DOHH2 (cell line): Measurements from ENCODE around the gene DHRS3.

Source experiments
- H3F3A ChIP-seq: fragments of 200-600 bp; sonication (generic), shearing (Covaris generic); 2 replicates; pipeline ENCODE4 v1.6.0; 2016; ENCODE audit warnings: antibody characterized with exemption, mild to moderate bottlenecking; ENCODE audit not compliant: control insufficient read depth, insufficient read depth
- H3K27ac ChIP-seq: fragments of 200-600 bp; sonication (generic); 2 replicates; pipeline ENCODE4 v1.5.1; 2014; ENCODE audit warnings: low read depth, mild to moderate bottlenecking, low read length, moderate library complexity
- H3K27me3 ChIP-seq: fragments of 200-600 bp; sonication (generic); 2 replicates; pipeline ENCODE4 v1.6.1; 2014; ENCODE audit warnings: mild to moderate bottlenecking, low read length, mixed read lengths; ENCODE audit not compliant: control insufficient read depth
- H3K36me3 ChIP-seq: fragments of 200-600 bp; sonication (generic); 2 replicates; pipeline ENCODE4 v1.6.1; 2014; ENCODE audit warnings: mild to moderate bottlenecking, low read length, moderate library complexity, mixed read lengths; ENCODE audit not compliant: control insufficient read depth
- H3K4me1 ChIP-seq: fragments of 200-600 bp; sonication (generic); 2 replicates; pipeline ENCODE4 v1.6.1; 2014; ENCODE audit warnings: mild to moderate bottlenecking, low read length, mixed read lengths; ENCODE audit not compliant: control insufficient read depth
- H3K4me2 ChIP-seq: fragments of 200-600 bp; sonication (generic); 2 replicates; pipeline ENCODE4 v1.6.0; 2014; ENCODE audit warnings: mild to moderate bottlenecking, low read length, moderate library complexity
- H3K4me3 ChIP-seq: fragments of 200-600 bp; sonication (generic); 2 replicates; pipeline ENCODE4 v1.5.1; 2014; ENCODE audit warnings: mild to moderate bottlenecking, low read length, mixed read lengths
- H3K79me2 ChIP-seq: fragments of 200-600 bp; sonication (generic); 2 replicates; pipeline ENCODE4 v1.6.1; 2014; ENCODE audit warnings: mild to moderate bottlenecking, low read length, mixed read lengths; ENCODE audit not compliant: control insufficient read depth
- H3K9me2 ChIP-seq: fragments of 200-600 bp; sonication (generic); replicated peaks from 2 replicates; pipeline ENCODE4 v1.6.1; 2014; ENCODE audit warnings: mild to moderate bottlenecking, low read length, mixed read lengths; ENCODE audit not compliant: control insufficient read depth
- H3K9me3 ChIP-seq: fragments of 200-600 bp; sonication (generic); 2 replicates; pipeline ENCODE4 v1.6.1; 2014; ENCODE audit warnings: antibody characterized with exemption, low read length, mixed read lengths; ENCODE audit not compliant: control insufficient read depth, insufficient read depth
- H4K20me1 ChIP-seq: fragments of 200-600 bp; sonication (generic); 2 replicates; pipeline ENCODE4 v1.6.0; 2014; ENCODE audit warnings: low read depth, mild to moderate bottlenecking, antibody characterized with exemption, low read length, moderate library complexity; ENCODE audit not compliant: control insufficient read depth, insufficient read depth
- EZH2phosphoT487 ChIP-seq: fragments of 200-600 bp; sonication (generic); IDR thresholded peaks from 2 replicates; pipeline ENCODE4 v1.6.1; 2017; ENCODE audit warnings: borderline replicate concordance, mild to moderate bottlenecking, antibody characterized with exemption, low read length, moderate library complexity, mixed read lengths
- TF ChIP-seq, protein P1 (sequence below): fragments of 200-600 bp; sonication (generic); IDR thresholded peaks from one replicate; pipeline ENCODE4 v1.5.1; 2014; ENCODE audit warnings: antibody characterized with exemption, mild to moderate bottlenecking, low read depth, low read length; ENCODE audit not compliant: poor library complexity, severe bottlenecking

DHRS3 gene

DNA sequence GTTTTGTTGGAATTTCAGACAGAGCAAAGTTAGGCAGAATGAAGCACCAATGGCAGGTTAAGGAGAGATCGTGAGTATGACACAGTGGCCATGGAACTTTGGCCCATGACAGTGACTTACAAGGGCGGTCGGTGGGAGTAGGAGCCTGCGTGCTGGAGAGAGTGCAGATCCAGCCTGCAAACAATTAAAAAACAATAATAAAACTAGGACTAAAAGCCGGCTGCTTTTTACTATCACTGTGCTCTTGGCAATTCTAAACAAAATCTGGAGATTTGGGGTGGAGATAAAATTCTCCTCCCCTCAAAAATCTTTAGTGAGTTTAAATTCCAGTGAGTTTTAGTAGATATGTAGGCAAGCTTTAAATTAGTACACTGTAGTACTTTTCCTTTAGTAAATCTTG lies 96.9 kb downstream of the DHRS3 start:
- H3K9me2 ChIP-seq = no peaks in the 10 kb centered on the region
- H4K20me1 ChIP-seq = no peaks in the 10 kb centered on the region; the same call in 1 of the 2 replicates
- no peak overlapping the region for H3K27ac ChIP-seq
- no peak overlapping the region for H3K4me2 ChIP-seq
- H3F3A ChIP-seq = no peaks in the 10 kb centered on the region
- H3K9me3 ChIP-seq = no peaks in the 10 kb centered on the region
- TF ChIP-seq EZH2phosphoT487 = no peak
- TF ChIP-seq, protein P1, sequence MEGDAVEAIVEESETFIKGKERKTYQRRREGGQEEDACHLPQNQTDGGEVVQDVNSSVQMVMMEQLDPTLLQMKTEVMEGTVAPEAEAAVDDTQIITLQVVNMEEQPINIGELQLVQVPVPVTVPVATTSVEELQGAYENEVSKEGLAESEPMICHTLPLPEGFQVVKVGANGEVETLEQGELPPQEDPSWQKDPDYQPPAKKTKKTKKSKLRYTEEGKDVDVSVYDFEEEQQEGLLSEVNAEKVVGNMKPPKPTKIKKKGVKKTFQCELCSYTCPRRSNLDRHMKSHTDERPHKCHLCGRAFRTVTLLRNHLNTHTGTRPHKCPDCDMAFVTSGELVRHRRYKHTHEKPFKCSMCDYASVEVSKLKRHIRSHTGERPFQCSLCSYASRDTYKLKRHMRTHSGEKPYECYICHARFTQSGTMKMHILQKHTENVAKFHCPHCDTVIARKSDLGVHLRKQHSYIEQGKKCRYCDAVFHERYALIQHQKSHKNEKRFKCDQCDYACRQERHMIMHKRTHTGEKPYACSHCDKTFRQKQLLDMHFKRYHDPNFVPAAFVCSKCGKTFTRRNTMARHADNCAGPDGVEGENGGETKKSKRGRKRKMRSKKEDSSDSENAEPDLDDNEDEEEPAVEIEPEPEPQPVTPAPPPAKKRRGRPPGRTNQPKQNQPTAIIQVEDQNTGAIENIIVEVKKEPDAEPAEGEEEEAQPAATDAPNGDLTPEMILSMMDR = no peak
- no peaks in the 10 kb centered on the region for H3K79me2 ChIP-seq
- no peak overlapping the region for H3K4me3 ChIP-seq
- H3K36me3 ChIP-seq = no peaks in the 10 kb centered on the region
- H3K4me1 ChIP-seq = no peaks in the 10 kb centered on the region
- no peaks in the 10 kb centered on the region for H3K27me3 ChIP-seq

GRCh38 chr1:12519693-12520364 lies 98.2 kb downstream of the DHRS3 start:
- Histone ChIP-seq H3K36me3 (no peaks in the 10 kb centered on the region), H3K9me2 (no peaks in the 10 kb centered on the region), H3K4me3 (no peak overlapping the region), H3K27ac (no peak overlapping the region), H3K4me1 (no peaks in the 10 kb centered on the region), H3K27me3 (no peaks in the 10 kb centered on the region), H3K79me2 (no peaks in the 10 kb centered on the region), H3F3A (no peaks in the 10 kb centered on the region), H4K20me1 (no peaks in the 10 kb centered on the region; the same call in 1 of the 2 replicates), H3K9me3 (no peaks in the 10 kb centered on the region), H3K4me2 (no peak overlapping the region)
- TF ChIP-seq, protein P1 = no peak
- no peak for TF ChIP-seq EZH2phosphoT487

DNA sequence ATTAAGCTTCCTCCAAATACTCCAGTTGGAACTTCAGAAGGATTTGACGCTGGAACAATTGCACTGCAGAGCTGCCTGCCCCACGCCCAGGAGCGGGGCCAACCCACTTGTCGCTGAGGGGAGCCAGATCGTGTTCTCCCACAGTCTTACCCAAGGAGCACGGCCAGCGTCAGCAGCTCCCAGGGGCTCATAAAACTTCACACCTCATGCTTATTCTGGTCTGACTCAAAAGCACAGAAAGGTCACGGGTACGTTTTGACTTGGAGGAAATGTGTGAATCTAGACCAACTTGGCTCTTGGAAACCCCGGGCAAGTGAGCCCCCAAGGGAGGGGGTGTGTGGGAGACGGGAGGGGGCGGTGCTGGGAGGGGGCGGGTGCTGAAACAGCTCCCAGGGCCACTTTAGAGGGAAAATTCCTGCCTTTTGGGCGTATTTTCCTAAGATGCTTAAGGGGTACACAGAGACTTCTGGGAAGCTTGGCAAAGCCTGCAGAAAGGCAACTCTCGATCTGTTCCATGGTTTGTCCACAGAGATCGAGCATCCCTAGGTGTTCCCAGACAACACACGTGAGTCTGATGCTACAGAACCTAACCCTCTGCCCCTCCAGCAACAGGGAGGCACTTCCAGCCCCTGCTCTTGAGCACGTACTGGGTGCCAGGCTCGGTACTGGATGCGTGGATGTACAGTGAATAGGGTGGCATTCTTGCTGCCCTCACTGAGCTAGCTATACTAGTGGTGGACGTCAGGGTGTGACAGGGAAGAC lies 98.9 kb downstream of the DHRS3 start:
- Histone ChIP-seq H4K20me1 (no peaks in the 10 kb centered on the region; the same call in 1 of the 2 replicates), H3K27me3 (no peaks in the 10 kb centered on the region), H3F3A (no peaks in the 10 kb centered on the region), H3K9me2 (no peaks in the 10 kb centered on the region), H3K4me1 (no peaks in the 10 kb centered on the region), H3K4me3 (no peak overlapping the region), H3K27ac (no peak overlapping the region), H3K4me2 (no peak overlapping the region), H3K9me3 (no peaks in the 10 kb centered on the region), H3K79me2 (no peaks in the 10 kb centered on the region), H3K36me3 (no peaks in the 10 kb centered on the region)
- TF ChIP-seq EZH2phosphoT487 = no peak
- TF ChIP-seq, protein P1 = no peak
